Activated CD4-positive, alpha-beta memory T cell treated with anti-CD3 and anti-CD28 coated beads for 36 hours (primary cell): ENCODE results near the gene ACCSL. TPM values are rescaled to one million over a fixed set of nuclear protein-coding genes. Genes with fewer than 3 reads are reported as not detected.
A peak's percentile ranks its signal among the peaks of the same experiment; 100 is the strongest.

Experiments used
- CTCF ChIA-PET: fragments of 350-600 bp; sonication (Branson Sonifier 250); formaldehyde crosslinking; loops from one replicate; lab custom pipeline; 2021; ENCODE audit warnings: antibody characterized with exemption, inconsistent platforms; lab: Charles Lee
- POLR2A ChIA-PET: fragments of 350-600 bp; sonication (Branson Sonifier 250); formaldehyde crosslinking; loops from one replicate; lab custom pipeline; 2021; ENCODE audit warnings: antibody characterized with exemption; lab: Charles Lee
- DNase-seq: peaks from one replicate; pipeline ENCODE4 v3.0.0-alpha.2; 2020
- H3K27ac Mint-ChIP-seq: one replicate; pipeline ENCODE4 v1.8.0; 2021; ENCODE audit warnings: mixed read lengths
- H3K27me3 Mint-ChIP-seq: one replicate; pipeline ENCODE4 v1.8.0; 2021; ENCODE audit warnings: mixed read lengths
- H3K36me3 Mint-ChIP-seq: one replicate; pipeline ENCODE4 v1.8.0; 2021; ENCODE audit warnings: mixed read lengths
- H3K4me1 Mint-ChIP-seq: one replicate; pipeline ENCODE4 v1.8.0; 2021; ENCODE audit warnings: low read depth, mixed read lengths
- H3K4me3 Mint-ChIP-seq: one replicate; pipeline ENCODE4 v1.8.0; 2021; ENCODE audit warnings: mild to moderate bottlenecking, mixed read lengths
- H3K9me3 Mint-ChIP-seq: one replicate; pipeline ENCODE4 v1.8.0; 2021; ENCODE audit warnings: mixed read lengths
- intact Hi-C: fragments of 100-400 bp; cut with micrococcal nuclease; formaldehyde crosslinking; loops from one replicate; pipeline ENCODE4 v1.15.1; 2023
- total RNA-seq, 2 experiments: library from RNA; stranded (reverse); gene quantifications; one replicate each; pipeline ENCODE4 v1.2.3, GENCODE V29; 2021

The ACCSL gene
- total RNA-seq, 2 experiments from 2014 or later: not detected

DNA sequence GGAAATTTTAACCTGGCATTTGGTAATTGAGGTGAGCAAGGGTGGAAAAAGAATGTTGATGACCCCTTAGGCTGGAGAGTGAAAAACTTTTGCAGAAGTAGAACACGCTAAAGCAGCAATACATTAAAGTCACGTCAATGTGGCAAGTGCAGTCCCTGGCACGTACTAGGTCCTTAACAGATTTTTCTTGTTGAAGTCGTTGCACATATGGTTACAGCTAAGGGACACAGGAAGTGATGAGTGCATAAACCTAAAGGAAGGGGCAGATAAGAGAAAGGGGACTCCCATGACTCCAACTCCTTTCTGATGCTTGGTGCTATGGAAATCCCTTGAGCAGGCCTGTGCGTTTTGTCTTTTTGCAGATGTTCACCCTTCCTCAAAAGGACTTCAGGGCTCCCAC, 19.5 kb downstream of the ACCSL start:
- peak overlapping the region; percentile 79 for H3K4me3 Mint-ChIP-seq
- DNase-seq: no peak
- no peaks in the 10 kb centered on the region for H3K27me3 Mint-ChIP-seq
- ChIA-PET POLR2A (interaction anchor here (1.5 kb wide), 1 partner anchor 28 kb away, joined by 3 read pairs; the partner anchor contains the start of gene EXT2), CTCF (interaction anchor here (0.7 to 1.9 kb wide), 3 partner anchors 24 to 177 kb away, joined by 3 to 16 read pairs (median 5); partner anchors contain the start of gene EXT2)
- H3K27ac Mint-ChIP-seq: no peak overlapping the region
- peaks cover 24% of the 10 kb centered on the region for H3K4me1 Mint-ChIP-seq
- H3K36me3 Mint-ChIP-seq: peaks cover 3% of the 10 kb centered on the region
- intact Hi-C loops: loop anchor here (5.0 to 10.0 kb wide), 4 partner anchors 45 to 422 kb away; partner anchors contain the start of gene C11orf96
- H3K9me3 Mint-ChIP-seq: no peaks in the 10 kb centered on the region

DNA sequence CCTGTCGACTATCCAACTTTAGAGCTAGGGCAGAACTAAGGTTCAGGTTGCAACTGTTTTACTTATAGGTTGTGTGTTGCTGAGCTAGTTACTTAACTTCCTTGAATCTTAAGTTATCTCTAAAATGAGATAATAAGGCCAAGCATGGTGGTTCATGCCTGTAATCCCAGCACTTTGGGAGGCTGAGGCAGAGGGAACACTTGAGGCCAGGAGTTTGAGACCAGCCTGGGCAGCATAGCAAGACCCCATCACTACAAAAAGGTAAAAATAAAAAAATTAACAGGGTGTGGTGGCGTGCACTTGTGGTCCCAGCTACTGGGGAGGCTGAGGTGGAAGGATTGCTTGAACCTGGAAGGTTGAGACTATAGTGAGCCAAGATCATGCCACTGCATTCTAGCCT, 20.4 kb downstream of the ACCSL start:
- CTCF ChIA-PET: interaction anchor here (0.7 to 1.9 kb wide), 3 partner anchors 25 to 178 kb away, joined by 3 to 16 read pairs (median 4); partner anchors contain the start of gene EXT2
- Mint-ChIP-seq H3K36me3 (peaks cover 3% of the 10 kb centered on the region), H3K9me3 (no peaks in the 10 kb centered on the region), H3K4me1 (peaks cover 24% of the 10 kb centered on the region), H3K27ac (no peak overlapping the region), H3K27me3 (no peaks in the 10 kb centered on the region), H3K4me3 (no peak overlapping the region)
- DNase-seq: no peak
- intact Hi-C loops: loop anchor here (5.0 to 10.0 kb wide), 4 partner anchors 44 to 423 kb away; partner anchors contain the start of gene C11orf96
- POLR2A ChIA-PET: no interaction called here

DNA sequence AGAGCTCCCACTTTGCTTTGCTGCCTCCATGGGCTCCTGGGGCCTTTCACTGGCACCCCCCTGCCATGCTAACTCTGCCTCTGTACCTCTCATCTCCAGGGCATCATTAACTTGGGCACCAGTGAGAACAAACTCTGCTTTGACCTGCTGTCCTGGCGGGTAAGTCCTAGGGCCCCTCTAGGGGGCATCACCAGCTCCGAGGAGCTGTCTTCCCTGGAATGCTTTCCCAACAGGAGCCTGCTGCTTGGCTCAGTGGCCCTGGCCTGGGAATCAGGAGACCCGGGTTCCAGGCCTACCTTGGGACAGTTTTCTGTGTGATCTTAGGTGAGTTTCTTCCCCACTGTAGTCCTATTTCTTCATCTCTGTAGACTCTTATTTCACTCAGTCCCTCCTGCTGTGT, 23.4 kb downstream of the ACCSL start:
- Mint-ChIP-seq H3K4me3 (no peak overlapping the region), H3K27me3 (no peaks in the 10 kb centered on the region)

DNA sequence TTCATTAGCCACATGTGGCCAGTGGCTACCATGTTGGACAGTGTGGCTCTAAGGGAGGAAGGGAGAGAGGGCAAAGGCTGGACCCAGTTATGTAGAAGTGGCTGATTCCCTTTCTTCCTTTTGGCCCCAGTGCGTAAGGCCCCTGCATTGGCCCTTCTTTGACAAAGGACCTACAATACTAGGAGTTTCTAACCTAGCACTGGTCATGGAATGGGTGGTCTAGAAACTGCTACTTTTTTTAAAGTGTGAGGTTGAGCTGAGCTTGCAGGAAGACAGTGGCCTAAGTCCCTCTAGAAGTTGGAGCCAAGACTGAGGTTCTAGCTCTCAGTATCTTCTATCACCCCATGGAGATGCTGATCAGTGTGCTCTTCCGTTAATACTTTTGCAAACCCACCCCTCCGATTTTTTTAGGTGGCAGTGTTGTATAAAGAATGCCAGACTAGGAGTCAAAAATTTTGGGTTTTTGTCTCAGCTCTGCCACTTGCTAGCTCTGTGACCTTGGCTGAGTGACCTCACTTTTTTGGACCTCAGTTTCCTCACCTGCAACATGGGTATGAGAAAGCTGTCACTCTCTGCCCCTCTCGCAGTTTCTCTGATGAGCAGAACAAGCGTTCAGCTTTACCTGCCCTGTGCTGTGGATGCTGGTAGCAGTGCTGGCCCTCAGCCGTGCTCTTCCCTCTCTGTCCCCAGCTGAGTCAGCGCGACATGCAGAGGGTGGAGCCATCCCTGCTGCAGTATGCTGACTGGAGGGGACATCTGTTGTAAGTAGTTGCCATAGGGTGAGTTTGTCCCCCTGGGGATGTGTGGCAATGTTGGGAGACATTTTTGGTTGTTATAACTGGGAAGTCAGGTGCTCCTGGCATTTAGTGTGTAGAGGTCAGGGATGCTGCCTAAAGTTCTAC, 25.2 kb downstream of the ACCSL start:
- ChIA-PET POLR2A (no interaction called here), CTCF (interaction anchor here (1.1 to 1.5 kb wide), 2 partner anchors 21 to 214 kb away, joined by 3 to 4 read pairs; no protein-coding TSS in a partner anchor)
- H3K4me1 Mint-ChIP-seq: no peaks in the 10 kb centered on the region
- H3K4me3 Mint-ChIP-seq: no peak overlapping the region
- DNase-seq: no peak
- no peaks in the 10 kb centered on the region for H3K9me3 Mint-ChIP-seq
- H3K27me3 Mint-ChIP-seq: no peaks in the 10 kb centered on the region
- peaks cover 13% of the 10 kb centered on the region for H3K36me3 Mint-ChIP-seq
- H3K27ac Mint-ChIP-seq: no peak overlapping the region
- intact Hi-C loops: no loop called here

More for the DNA sequence above, 23.4 kb downstream of the ACCSL start:
- ChIA-PET POLR2A (no interaction called here), CTCF (interaction anchor here (3.2 kb wide), 1 partner anchor 23 kb away, joined by 20 read pairs; the partner anchor contains the start of gene EXT2)
- Mint-ChIP-seq H3K4me1 (peaks cover 14% of the 10 kb centered on the region), H3K27ac (no peak overlapping the region), H3K9me3 (no peaks in the 10 kb centered on the region), H3K36me3 (peaks cover 9% of the 10 kb centered on the region)
- intact Hi-C loops: no loop called here
- no peak for DNase-seq

DNA sequence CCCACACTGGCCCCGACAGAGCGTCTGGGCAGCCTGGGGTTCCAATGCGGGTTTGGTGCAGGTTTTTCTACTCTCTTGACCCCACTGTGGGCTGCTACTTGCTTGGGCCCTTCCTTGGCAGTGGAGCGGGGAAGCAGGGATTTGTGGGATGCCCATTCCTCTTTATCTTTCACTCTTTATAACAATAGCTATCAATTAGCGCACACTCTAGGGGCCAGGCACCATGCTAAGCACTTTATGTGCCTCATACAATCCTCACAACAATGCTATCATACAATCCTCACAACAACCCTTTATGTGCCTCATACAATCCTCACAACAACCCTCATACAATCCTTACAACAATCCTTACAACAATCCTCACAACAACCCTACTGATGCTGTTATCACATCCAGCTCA, 31.0 kb downstream of the ACCSL start:
- ChIA-PET CTCF (no interaction called here), POLR2A (no interaction called here)
- DNase-seq: no peak
- Mint-ChIP-seq H3K36me3 (peaks cover 18% of the 10 kb centered on the region), H3K4me1 (no peaks in the 10 kb centered on the region), H3K27me3 (no peaks in the 10 kb centered on the region), H3K4me3 (no peak overlapping the region), H3K27ac (no peak overlapping the region), H3K9me3 (no peaks in the 10 kb centered on the region)
- intact Hi-C loops: no loop called here

DNA sequence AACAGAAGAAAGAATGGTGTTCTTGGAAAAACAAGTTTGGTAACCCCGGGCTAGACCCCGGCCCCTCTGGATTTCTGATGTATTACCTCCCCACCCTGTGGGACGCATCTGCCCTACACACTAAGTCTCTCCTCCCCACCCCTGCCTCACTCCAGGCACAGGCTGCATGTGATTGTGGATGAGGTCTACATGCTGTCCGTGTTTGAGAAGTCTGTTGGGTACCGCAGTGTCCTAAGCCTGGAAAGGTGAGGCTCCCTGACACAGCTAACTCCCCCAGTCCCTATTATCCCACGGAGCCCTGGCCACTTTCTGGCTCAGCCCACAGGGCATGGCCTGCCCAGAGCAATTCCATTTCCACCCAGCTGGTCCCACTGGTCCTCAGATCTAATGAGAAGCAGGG, 31.6 kb downstream of the ACCSL start:
- ChIA-PET POLR2A (no interaction called here), CTCF (no interaction called here)
- intact Hi-C loops: no loop called here
- H3K9me3 Mint-ChIP-seq: no peaks in the 10 kb centered on the region
- no peak overlapping the region for H3K4me3 Mint-ChIP-seq
- H3K27ac Mint-ChIP-seq: no peak overlapping the region
- peaks cover 24% of the 10 kb centered on the region for H3K36me3 Mint-ChIP-seq
- H3K4me1 Mint-ChIP-seq: no peaks in the 10 kb centered on the region
- no peaks in the 10 kb centered on the region for H3K27me3 Mint-ChIP-seq
- DNase-seq: no peak

DNA sequence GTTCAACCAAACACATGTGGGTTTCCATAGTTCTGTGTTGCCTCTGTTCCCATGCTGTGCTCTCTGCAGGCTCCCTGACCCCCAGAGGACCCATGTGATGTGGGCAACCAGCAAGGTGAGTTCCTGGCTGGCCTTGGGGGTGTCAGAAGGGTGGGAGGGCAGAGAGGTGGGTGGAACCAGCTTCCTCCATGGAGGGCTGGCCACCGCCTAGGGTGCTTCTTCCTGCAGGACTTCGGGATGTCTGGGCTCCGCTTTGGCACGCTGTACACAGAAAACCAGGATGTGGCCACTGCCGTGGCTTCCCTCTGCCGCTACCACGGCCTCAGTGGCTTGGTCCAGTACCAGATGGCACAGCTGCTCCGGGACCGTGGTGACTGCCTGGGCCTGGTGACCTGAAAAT, 33.2 kb downstream of the ACCSL start:
- intact Hi-C loops: no loop called here

DNA sequence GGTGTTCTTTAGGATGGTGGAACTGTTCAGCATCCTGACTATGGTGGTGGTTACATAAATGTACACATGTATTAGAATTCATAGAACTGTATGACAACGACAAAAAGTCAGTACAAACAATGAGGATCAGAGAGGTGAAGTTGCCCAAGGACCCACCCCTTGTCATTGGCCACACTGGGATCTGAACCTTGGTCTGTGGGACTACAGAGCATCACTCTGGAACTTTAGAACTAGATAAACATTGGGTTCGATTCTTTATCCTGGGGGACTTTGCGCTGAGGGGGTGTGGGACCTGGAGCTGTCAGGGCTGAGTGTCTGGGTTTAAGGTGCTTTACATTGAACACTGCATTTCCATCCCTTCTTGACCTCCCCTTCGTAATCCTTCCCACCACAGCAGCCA, 34.9 kb downstream of the ACCSL start:
- ChIA-PET CTCF (interaction anchor here (0.9 kb wide), 1 partner anchor 12 kb away, joined by 7 read pairs; the partner anchor contains the start of gene EXT2), POLR2A (no interaction called here)
- no peaks in the 10 kb centered on the region for H3K27me3 Mint-ChIP-seq

More for the DNA sequence above, 33.2 kb downstream of the ACCSL start:
- no peak for DNase-seq
- Mint-ChIP-seq H3K27me3 (no peaks in the 10 kb centered on the region), H3K36me3 (peaks cover 26% of the 10 kb centered on the region), H3K4me1 (no peaks in the 10 kb centered on the region), H3K27ac (no peak overlapping the region), H3K4me3 (no peak overlapping the region), H3K9me3 (peaks cover 7% of the 10 kb centered on the region)
- ChIA-PET CTCF (interaction anchor here (1.7 kb wide), 1 partner anchor 13 kb away, joined by 6 read pairs; no protein-coding TSS in a partner anchor), POLR2A (no interaction called here)

DNA sequence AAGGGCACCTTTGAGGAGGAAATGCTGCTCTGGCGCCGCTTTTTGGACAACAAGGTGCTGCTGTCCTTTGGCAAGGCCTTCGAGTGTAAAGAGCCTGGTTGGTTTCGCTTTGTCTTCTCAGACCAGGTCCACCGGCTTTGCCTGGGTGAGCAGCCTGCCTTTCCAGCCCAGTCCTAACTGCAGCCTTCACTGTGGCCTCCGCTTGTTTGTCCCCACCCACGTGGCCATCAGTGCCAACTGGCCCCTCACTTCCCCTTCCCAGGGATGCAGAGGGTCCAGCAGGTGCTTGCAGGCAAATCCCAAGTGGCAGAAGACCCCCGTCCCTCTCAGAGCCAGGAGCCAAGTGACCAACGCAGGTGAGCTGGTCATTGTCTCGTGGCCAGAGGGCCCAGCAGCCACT, 35.7 kb downstream of the ACCSL start:
- H3K27ac Mint-ChIP-seq: no peak overlapping the region
- peaks cover 31% of the 10 kb centered on the region for H3K36me3 Mint-ChIP-seq
- H3K4me1 Mint-ChIP-seq: no peaks in the 10 kb centered on the region
- intact Hi-C loops: no loop called here
- ChIA-PET POLR2A (no interaction called here), CTCF (interaction anchor here (0.9 kb wide), 1 partner anchor 11 kb away, joined by 7 read pairs; the partner anchor contains the start of gene EXT2)
- H3K27me3 Mint-ChIP-seq: no peaks in the 10 kb centered on the region
- no peak for DNase-seq
- peaks cover 7% of the 10 kb centered on the region for H3K9me3 Mint-ChIP-seq
- no peak overlapping the region for H3K4me3 Mint-ChIP-seq

More for the DNA sequence above, 34.9 kb downstream of the ACCSL start:
- Mint-ChIP-seq H3K4me1 (no peaks in the 10 kb centered on the region), H3K4me3 (no peak overlapping the region), H3K9me3 (peaks cover 7% of the 10 kb centered on the region), H3K36me3 (peaks cover 30% of the 10 kb centered on the region), H3K27ac (no peak overlapping the region)
- intact Hi-C loops: no loop called here
- DNase-seq: no peak

DNA sequence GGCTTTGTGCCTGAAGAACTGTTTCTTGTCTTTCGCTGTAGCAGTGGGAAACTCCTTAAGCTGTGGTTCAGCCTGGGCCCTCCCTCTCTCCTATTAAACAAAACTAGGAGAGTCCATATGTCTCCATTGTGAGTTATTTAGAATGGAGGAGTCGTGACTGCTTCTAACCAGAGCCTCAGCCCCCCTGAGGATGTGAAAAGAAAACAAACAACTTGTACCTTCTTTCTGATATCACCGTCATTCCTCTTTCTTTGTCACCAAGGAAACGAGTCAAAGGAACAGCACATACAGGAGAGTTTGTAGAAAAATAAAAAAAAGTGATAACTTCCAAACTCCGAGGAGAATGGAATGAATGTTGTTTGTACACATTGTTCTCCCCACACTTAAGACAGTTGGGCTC, 36.1 kb downstream of the ACCSL start:
- H3K36me3 Mint-ChIP-seq: peaks cover 34% of the 10 kb centered on the region
- peaks cover 7% of the 10 kb centered on the region for H3K9me3 Mint-ChIP-seq
- no peak overlapping the region for H3K27ac Mint-ChIP-seq
- no peaks in the 10 kb centered on the region for H3K27me3 Mint-ChIP-seq
- H3K4me1 Mint-ChIP-seq: no peaks in the 10 kb centered on the region
- DNase-seq: no peak
- intact Hi-C loops: no loop called here
- POLR2A ChIA-PET: no interaction called here
- CTCF ChIA-PET: no interaction called here
- H3K4me3 Mint-ChIP-seq: no peak overlapping the region

DNA sequence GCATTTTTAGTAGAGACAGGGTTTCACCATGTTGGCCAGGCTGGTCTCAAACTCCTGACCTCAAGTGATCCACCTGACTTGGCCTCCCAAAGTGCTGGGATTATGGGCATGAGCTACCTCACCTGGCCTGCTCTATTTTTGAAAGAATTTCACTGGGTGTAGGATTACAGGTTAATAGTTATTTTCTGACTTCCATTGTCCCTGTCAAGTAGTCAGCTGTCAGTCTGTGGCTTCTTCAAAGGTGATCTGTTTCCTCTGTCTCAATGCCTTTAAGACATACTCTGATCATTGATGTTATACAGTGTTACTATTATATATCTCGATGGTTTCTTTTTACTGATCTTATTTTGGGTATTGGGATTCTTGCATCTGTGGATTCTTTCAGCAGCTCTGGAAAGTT, 37.5 kb downstream of the ACCSL start:
- no peak overlapping the region for H3K4me3 Mint-ChIP-seq
- H3K4me1 Mint-ChIP-seq: no peaks in the 10 kb centered on the region
- peaks cover 7% of the 10 kb centered on the region for H3K9me3 Mint-ChIP-seq
- no peak overlapping the region for H3K27ac Mint-ChIP-seq
- CTCF ChIA-PET: interaction anchor here (3.0 kb wide), 1 partner anchor 9 kb away, joined by 28 read pairs; the partner anchor contains the start of gene EXT2
- POLR2A ChIA-PET: no interaction called here
- no peaks in the 10 kb centered on the region for H3K27me3 Mint-ChIP-seq
- intact Hi-C loops: no loop called here
- no peak for DNase-seq
- peaks cover 35% of the 10 kb centered on the region for H3K36me3 Mint-ChIP-seq

DNA sequence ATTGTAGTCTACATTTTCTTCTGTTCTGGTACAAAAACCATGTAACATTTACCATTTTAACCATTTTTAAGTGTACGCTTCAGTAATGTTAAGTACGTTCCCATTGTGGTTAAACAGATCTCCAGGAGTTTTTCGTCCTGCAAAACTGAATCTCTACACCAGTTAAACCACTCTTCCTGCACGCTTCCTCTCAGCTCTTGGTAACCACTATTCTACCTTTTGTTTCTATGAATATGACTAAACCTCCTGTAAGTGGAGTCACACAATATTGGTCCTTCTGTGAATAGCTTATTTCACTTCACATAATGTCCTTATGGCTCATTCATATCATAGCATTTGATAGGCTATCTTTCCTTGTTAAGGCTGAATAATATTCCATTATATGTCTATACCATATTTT, 40.6 kb downstream of the ACCSL start:
- Mint-ChIP-seq H3K9me3 (peaks cover 7% of the 10 kb centered on the region), H3K27me3 (no peaks in the 10 kb centered on the region), H3K4me3 (no peak overlapping the region), H3K4me1 (no peaks in the 10 kb centered on the region), H3K36me3 (peaks cover 25% of the 10 kb centered on the region), H3K27ac (no peak overlapping the region)
- POLR2A ChIA-PET: no interaction called here
- CTCF ChIA-PET: interaction anchor here (0.9 kb wide), 1 partner anchor 21 kb away, joined by 3 read pairs; no protein-coding TSS in a partner anchor
- no peak for DNase-seq
- intact Hi-C loops: no loop called here
